Neuronal stem cell (in vitro differentiated cells): ENCODE measurements around the gene MRPL40.

Experiments used
- DNase-seq: peaks from one replicate; pipeline ENCODE4 v3.0.0-alpha.2; 2013; ENCODE audit warnings: low spot score
- H2AFZ ChIP-seq: one replicate; pipeline ENCODE4 v1.6.1; 2013; ENCODE audit warnings: mild to moderate bottlenecking, low read length, inconsistent platforms
- H2AK5ac ChIP-seq: 2 replicates; pipeline ENCODE4 v1.6.1; 2013; ENCODE audit warnings: low read depth, mild to moderate bottlenecking, inconsistent platforms, low read length, moderate library complexity, mixed read lengths
- H2BK120ac ChIP-seq: 2 replicates; pipeline ENCODE4 v1.6.1; 2013; ENCODE audit warnings: low read depth, mild to moderate bottlenecking, inconsistent platforms, low read length, moderate library complexity, mixed read lengths
- H2BK12ac ChIP-seq: one replicate; pipeline ENCODE4 v1.6.1; 2013; ENCODE audit warnings: low read length, inconsistent platforms
- H2BK15ac ChIP-seq: 2 replicates; pipeline ENCODE4 v1.6.1; 2013; ENCODE audit warnings: mild to moderate bottlenecking, low read length, inconsistent platforms, mixed read lengths
- H2BK5ac ChIP-seq: one replicate; pipeline ENCODE4 v1.6.1; 2013; ENCODE audit warnings: inconsistent platforms, mild to moderate bottlenecking, low read length, moderate library complexity
- H3K14ac ChIP-seq: one replicate; pipeline ENCODE4 v1.6.1; 2013; ENCODE audit warnings: low read length, inconsistent platforms
- H3K18ac ChIP-seq: 2 replicates; pipeline ENCODE4 v1.6.1; 2013; ENCODE audit warnings: low read length, inconsistent platforms
- H3K23ac ChIP-seq: 2 replicates; pipeline ENCODE4 v1.6.1; 2013; ENCODE audit warnings: low read depth, mild to moderate bottlenecking, mixed read lengths, low read length, inconsistent platforms; ENCODE audit not compliant: poor library complexity
- H3K27ac ChIP-seq: replicated peaks from 3 replicates; pipeline ENCODE4 v1.5.1; 2013; ENCODE audit warnings: low read length, inconsistent platforms
- H3K27me3 ChIP-seq, 3 experiments: 2 replicates each; pipeline ENCODE4 v1.6.1; 2013; ENCODE audit warnings: low read length in 3 of 3, mild to moderate bottlenecking in 2 of 3, inconsistent platforms in 1 of 3, low read depth in 1 of 3, mixed read lengths in 1 of 3, moderate library complexity in 1 of 3; ENCODE audit not compliant: control insufficient read depth in 3 of 3, insufficient read depth in 3 of 3
- H3K36me3 ChIP-seq, 2 donors: replicated peaks in 1 of 2; 2 replicates each; pipeline ENCODE4 v1.6.1; 2013; ENCODE audit warnings: low read length in 2 of 2; ENCODE audit not compliant: control insufficient read depth in 2 of 2, insufficient read depth in 2 of 2
- H3K4ac ChIP-seq: 2 replicates; pipeline ENCODE4 v1.6.1; 2013; ENCODE audit warnings: inconsistent platforms, mild to moderate bottlenecking, low read length, moderate library complexity
- H3K4me1 ChIP-seq, 2 donors: 1 replicate in 1 of 2; 2 replicates in 1 of 2; pipeline ENCODE4 v1.6.1; 2013; ENCODE audit warnings: low read length in 2 of 2, low read depth in 1 of 2; ENCODE audit not compliant: control insufficient read depth in 2 of 2, insufficient read depth in 1 of 2
- H3K4me2 ChIP-seq: one replicate; pipeline ENCODE4 v1.6.1; 2013; ENCODE audit warnings: mild to moderate bottlenecking, low read length, inconsistent platforms; ENCODE audit not compliant: insufficient read depth, poor library complexity, severe bottlenecking
- H3K4me3 ChIP-seq, 2 donors: 2 replicates each; pipeline ENCODE4 v1.5.1; 2013; ENCODE audit warnings: low read length in 2 of 2, mild to moderate bottlenecking in 2 of 2, inconsistent platforms in 1 of 2, moderate library complexity in 1 of 2
- H3K79me1 ChIP-seq: one replicate; pipeline ENCODE4 v1.6.1; 2013; ENCODE audit warnings: low read depth, mild to moderate bottlenecking, inconsistent platforms, low read length, moderate library complexity
- H3K9ac ChIP-seq: one replicate; pipeline ENCODE4 v1.6.1; 2013; ENCODE audit warnings: mild to moderate bottlenecking, low read depth, low read length, inconsistent platforms; ENCODE audit not compliant: poor library complexity
- H3K9me3 ChIP-seq, 2 donors: replicated peaks in 1 of 2; 2 replicates each; pipeline versions ENCODE3 to v1.6.1; 2013; ENCODE audit warnings: low read length in 2 of 2, mild to moderate bottlenecking in 2 of 2, inconsistent platforms in 1 of 2, low read depth in 1 of 2, mixed read lengths in 1 of 2, moderate library complexity in 1 of 2; ENCODE audit not compliant: control insufficient read depth in 2 of 2, insufficient read depth in 1 of 2
- H4K8ac ChIP-seq: one replicate; pipeline ENCODE4 v1.6.1; 2013; ENCODE audit warnings: low read depth, mild to moderate bottlenecking, inconsistent platforms, low read length, moderate library complexity
- H4K91ac ChIP-seq: one replicate; pipeline ENCODE4 v1.6.1; 2013; ENCODE audit warnings: low read length, low read depth, mild to moderate bottlenecking, inconsistent platforms; ENCODE audit not compliant: poor library complexity
- WGBS, 2 donors: extraction: QIAGEN DNeasy Blood & Tissue Kit; methylation state at CpG; one replicate each; pipeline ENCODE4 v1.1.7; 2013; ENCODE audit warnings: missing lambda C conversion rate in 2 of 2, mixed read lengths in 1 of 2; ENCODE audit not compliant: insufficient read length in 2 of 2, insufficient replicate concordance in 1 of 2; ENCODE audit errors: extremely low coverage in 2 of 2; 5-methylcytosine and 5-hydroxymethylcytosine counted together

The MRPL40 gene

DNA sequence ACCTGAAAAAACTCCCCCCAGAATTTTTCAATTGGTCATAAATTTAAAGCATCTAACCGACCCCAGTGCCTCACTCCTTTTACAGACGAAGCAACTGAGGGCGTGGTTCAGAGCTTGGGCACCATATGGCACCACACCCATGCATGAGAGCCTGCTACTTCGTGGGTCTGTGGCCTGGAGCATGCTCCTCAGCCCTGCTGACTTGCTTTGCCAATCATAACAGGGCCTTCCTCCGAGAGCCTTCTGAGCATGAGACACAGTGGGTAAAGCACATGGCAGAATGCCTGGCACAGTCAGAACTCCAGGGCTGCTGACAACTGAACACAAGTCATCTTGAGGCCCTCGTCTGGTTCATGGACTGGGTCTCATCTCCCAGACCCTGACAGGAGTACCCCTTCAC is 34.1 kb upstream of the MRPL40 start:
- no peak overlapping the region for H3K27ac ChIP-seq
- peaks cover 39 to 98% of the 10 kb centered on the region in 2 donors for H3K36me3 ChIP-seq

GRCh38 chr22:19398652-19399051 is 33.7 kb upstream of the MRPL40 start:
- no peak for DNase-seq
- Histone ChIP-seq H4K8ac (no peak overlapping the region), H3K4me3 (no peak overlapping the region), H3K79me1 (peaks cover 2% of the 10 kb centered on the region), H2BK120ac (no peak overlapping the region), H3K4ac (no peak overlapping the region), H3K18ac (no peak overlapping the region), H2AFZ (no peak overlapping the region), H3K4me1 (no peaks in the 10 kb centered on the region), H2BK5ac (no peak overlapping the region), H4K91ac (no peak overlapping the region), H3K14ac (no peak overlapping the region), H3K23ac (no peak overlapping the region), H2BK15ac (no peak overlapping the region), H3K9ac (peak overlapping the region; percentile 50), H2AK5ac (no peak overlapping the region), H3K27ac (no peak overlapping the region), H3K9me3 (no peaks in the 10 kb centered on the region), H3K27me3 (no peaks in the 10 kb centered on the region), H2BK12ac (no peak overlapping the region), H3K4me2 (no peak overlapping the region), H3K36me3 (peaks cover 38 to 98% of the 10 kb centered on the region in 2 donors)
- WGBS, 2 donors = no CpG with 5 or more reads among the region's 2 CpGs

More for the DNA sequence above, 34.1 kb upstream of the MRPL40 start:
- Histone ChIP-seq H2BK120ac (no peak overlapping the region), H3K4me3 (no peak overlapping the region), H2AFZ (no peak overlapping the region), H3K4ac (no peak overlapping the region), H3K4me2 (no peak overlapping the region), H2BK5ac (no peak overlapping the region), H4K8ac (no peak overlapping the region), H3K9me3 (no peaks in the 10 kb centered on the region), H3K18ac (no peak overlapping the region), H2BK15ac (no peak overlapping the region), H3K79me1 (peaks cover 2% of the 10 kb centered on the region), H3K9ac (no peak overlapping the region), H4K91ac (no peak overlapping the region), H3K27me3 (no peaks in the 10 kb centered on the region), H2BK12ac (no peak overlapping the region), H2AK5ac (no peak overlapping the region), H3K4me1 (no peaks in the 10 kb centered on the region), H3K14ac (no peak overlapping the region), H3K23ac (no peak overlapping the region)
- DNase-seq = no peak
- no CpG with 5 or more reads among the region's 6 CpGs for WGBS, 2 donors

- Histone ChIP-seq H3K4me1 (no peaks in the 10 kb centered on the region), H3K27ac (no peak overlapping the region), H3K18ac (no peak overlapping the region), H4K8ac (no peak overlapping the region), H2BK5ac (no peak overlapping the region), H3K79me1 (peaks cover 2% of the 10 kb centered on the region), H3K4me2 (no peak overlapping the region), H3K27me3 (no peaks in the 10 kb centered on the region), H2AFZ (no peak overlapping the region), H2BK12ac (no peak overlapping the region), H2BK15ac (no peak overlapping the region), H3K23ac (no peak overlapping the region), H3K9me3 (no peaks in the 10 kb centered on the region), H2BK120ac (no peak overlapping the region), H2AK5ac (no peak overlapping the region), H3K4me3 (no peak overlapping the region), H3K4ac (no peak overlapping the region), H3K14ac (no peak overlapping the region), H3K9ac (no peak overlapping the region), H3K36me3 (peaks cover 33 to 96% of the 10 kb centered on the region in 2 donors), H4K91ac (no peak overlapping the region)
- WGBS, 2 donors = no CpG with 5 or more reads among the region's 6 CpGs
- no peak for DNase-seq
These were observed 31.5 kb upstream of the MRPL40 start for GRCh38 chr22:19400881-19401280.

DNA sequence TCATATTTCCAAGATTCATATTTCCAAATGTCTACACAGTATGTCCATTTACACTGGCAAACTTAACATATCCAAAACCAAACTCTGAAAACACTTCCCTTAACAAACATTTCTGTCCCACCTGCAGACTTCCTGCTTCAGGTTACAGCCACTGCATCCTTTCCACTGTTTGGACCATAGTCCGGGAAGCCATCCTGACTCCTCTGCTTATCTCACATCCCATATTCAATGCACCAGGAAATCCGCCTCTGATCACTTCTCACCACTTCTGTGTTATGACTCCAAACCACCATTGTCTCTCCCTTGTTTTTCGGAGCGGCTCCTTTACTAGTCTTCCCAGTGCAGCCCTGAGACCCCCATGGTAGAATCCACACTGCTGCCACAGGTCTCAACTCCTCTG is 30.9 kb upstream of the MRPL40 start:
- peaks cover 2% of the 10 kb centered on the region for H3K79me1 ChIP-seq
- H3K36me3 ChIP-seq = peaks cover 35 to 96% of the 10 kb centered on the region in 2 donors
- no peaks in the 10 kb centered on the region for H3K27me3 ChIP-seq

More for the DNA sequence above, 30.9 kb upstream of the MRPL40 start:
- Histone ChIP-seq H3K4me2 (no peak overlapping the region), H3K27ac (no peak overlapping the region), H3K4ac (no peak overlapping the region), H4K8ac (no peak overlapping the region), H2AK5ac (no peak overlapping the region), H3K18ac (no peak overlapping the region), H2BK12ac (no peak overlapping the region), H3K23ac (no peak overlapping the region), H2BK5ac (no peak overlapping the region), H3K14ac (no peak overlapping the region), H2BK15ac (no peak overlapping the region), H4K91ac (no peak overlapping the region), H2AFZ (no peak overlapping the region), H2BK120ac (no peak overlapping the region), H3K9me3 (no peaks in the 10 kb centered on the region), H3K9ac (no peak overlapping the region), H3K4me3 (no peak overlapping the region), H3K4me1 (no peaks in the 10 kb centered on the region)
- no CpG with 5 or more reads among the region's 4 CpGs for WGBS, 2 donors
- DNase-seq = no peak
